ENCODE results near the gene ARID1B. TPM values are rescaled to one million over a fixed set of nuclear protein-coding genes. Genes with fewer than 3 reads are reported as not detected.

The ARID1B gene
- total RNA-seq, 1 donor from 2014 or later = 75.4 TPM

- no peak for FAIRE-seq
- peak overlapping the region; percentile 95 for H3K27ac Mint-ChIP-seq (ENCODE audit: unreplicated experiment)
- H2AFZ ChIP-seq (ENCODE audit: low read depth, low read length) = no peak overlapping the region
Measured at GRCh38 chr6:156828280-156828703, 51.1 kb downstream of the ARID1B start.

DNA sequence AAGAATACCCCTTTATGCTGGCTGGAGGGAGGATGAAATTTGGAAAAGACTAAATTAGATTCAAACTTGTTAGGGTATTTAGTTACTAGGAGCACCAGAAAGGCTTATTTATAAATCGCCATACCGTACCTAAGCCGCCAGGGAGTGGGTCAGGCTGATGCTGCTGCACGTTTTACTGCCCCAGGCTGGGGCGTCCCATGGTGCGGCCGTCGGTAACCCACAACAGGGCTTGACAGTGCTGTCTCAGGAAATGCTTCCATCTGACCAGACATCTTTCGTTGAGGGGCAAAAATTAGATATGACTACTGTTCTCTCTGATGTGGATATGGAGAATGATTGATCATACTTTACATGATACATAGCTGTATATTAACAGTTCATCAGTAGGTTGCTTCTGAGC is 52.9 kb downstream of the ARID1B start:
- Histone ChIP-seq H3K27ac (ENCODE audit: low read depth, low read length) (no peak overlapping the region), H3K4me1 (ENCODE audit: insufficient read depth, low read length) (peaks cover 25% of the 10 kb centered on the region), H3K79me2 (ENCODE audit: insufficient read depth, low read length) (peaks cover 96% of the 10 kb centered on the region), H2AFZ (ENCODE audit: low read depth, low read length) (no peak overlapping the region), H3K9ac (ENCODE audit: low read length) (no peak overlapping the region), H4K20me1 (ENCODE audit: insufficient read depth, low read length) (peaks cover 64% of the 10 kb centered on the region), H3K4me3 (ENCODE audit: insufficient read depth, low read depth, low read length) (no peak overlapping the region), H3K9me3 (ENCODE audit: insufficient read depth, low read depth, low read length) (no peaks in the 10 kb centered on the region), H3K4me2 (ENCODE audit: low read length) (no peak overlapping the region), H3K36me3 (ENCODE audit: insufficient read depth, low read length) (peaks cover 8% of the 10 kb centered on the region), H3K27me3 (ENCODE audit: insufficient read depth, low read length) (no peaks in the 10 kb centered on the region)
- no peak for TF ChIP-seq EZH2 (IDR thresholded peaks at IDR 0.05; ENCODE audit: insufficient read depth, low read length)
- no peaks in the 10 kb centered on the region for H3K27me3 Mint-ChIP-seq (ENCODE audit: low read depth, unreplicated experiment)
- no peak overlapping the region for H3K4me3 Mint-ChIP-seq (ENCODE audit: unreplicated experiment)
- DNase-seq (ENCODE audit: low read depth) (no peak), FAIRE-seq (no peak)
- no peaks in the 10 kb centered on the region for H3K9me3 Mint-ChIP-seq (ENCODE audit: unreplicated experiment)
- no peaks in the 10 kb centered on the region for H3K36me3 Mint-ChIP-seq (ENCODE audit: low read depth, unreplicated experiment)
- no peak overlapping the region for H3K27ac Mint-ChIP-seq (ENCODE audit: unreplicated experiment)
- H3K4me1 Mint-ChIP-seq (ENCODE audit: low read depth, unreplicated experiment) = peaks cover 58% of the 10 kb centered on the region

More at GRCh38 chr6:156828280-156828703, 51.1 kb downstream of the ARID1B start:
- peak overlapping the region; percentile 81 for H3K4me2 ChIP-seq (ENCODE audit: low read length)
- no peak for TF ChIP-seq CTCF (IDR thresholded peaks at IDR 0.05; ENCODE audit: insufficient read depth, low read depth, low read length)
- TF ChIP-seq EZH2 (IDR thresholded peaks at IDR 0.05; ENCODE audit: insufficient read depth, low read length) = no peak
- Mint-ChIP-seq H3K36me3 (ENCODE audit: low read depth, unreplicated experiment) (no peaks in the 10 kb centered on the region), H3K9me3 (ENCODE audit: unreplicated experiment) (no peaks in the 10 kb centered on the region), H3K27me3 (ENCODE audit: low read depth, unreplicated experiment) (no peaks in the 10 kb centered on the region), H3K4me3 (ENCODE audit: unreplicated experiment) (peak overlapping the region; percentile 67), H3K4me1 (ENCODE audit: low read depth, unreplicated experiment) (peaks cover 62% of the 10 kb centered on the region)
- H3K9ac ChIP-seq (ENCODE audit: low read length) = peak overlapping the region; percentile 79
- no peaks in the 10 kb centered on the region for H3K9me3 ChIP-seq (ENCODE audit: insufficient read depth, low read depth, low read length)
- H3K79me2 ChIP-seq (ENCODE audit: insufficient read depth, low read length) = peaks cover 97% of the 10 kb centered on the region
- H3K27me3 ChIP-seq (ENCODE audit: insufficient read depth, low read length) = no peaks in the 10 kb centered on the region
- H4K20me1 ChIP-seq (ENCODE audit: insufficient read depth, low read length) = peaks cover 71% of the 10 kb centered on the region
- H3K4me3 ChIP-seq (ENCODE audit: insufficient read depth, low read depth, low read length) = peak overlapping the region; percentile 26
- peak; percentile 90 for DNase-seq (ENCODE audit: low read depth)
- H3K4me1 ChIP-seq (ENCODE audit: insufficient read depth, low read length) = peaks cover 25% of the 10 kb centered on the region
- peaks cover 8% of the 10 kb centered on the region for H3K36me3 ChIP-seq (ENCODE audit: insufficient read depth, low read length)
- H3K27ac ChIP-seq (ENCODE audit: low read depth, low read length) = peak overlapping the region; percentile 92

GRCh38 chr6:156832231-156832647 is 55.1 kb downstream of the ARID1B start:
- TF ChIP-seq CTCF (IDR thresholded peaks at IDR 0.05; ENCODE audit: insufficient read depth, low read depth, low read length) (no peak), EZH2 (IDR thresholded peaks at IDR 0.05; ENCODE audit: insufficient read depth, low read length) (no peak)
- Mint-ChIP-seq H3K27ac (ENCODE audit: unreplicated experiment) (no peak overlapping the region), H3K4me3 (ENCODE audit: unreplicated experiment) (no peak overlapping the region), H3K4me1 (ENCODE audit: low read depth, unreplicated experiment) (peaks cover 40% of the 10 kb centered on the region), H3K27me3 (ENCODE audit: low read depth, unreplicated experiment) (no peaks in the 10 kb centered on the region), H3K9me3 (ENCODE audit: unreplicated experiment) (no peaks in the 10 kb centered on the region), H3K36me3 (ENCODE audit: low read depth, unreplicated experiment) (no peaks in the 10 kb centered on the region)
- Histone ChIP-seq H3K4me2 (ENCODE audit: low read length) (peak overlapping the region; percentile 20), H3K4me1 (ENCODE audit: insufficient read depth, low read length) (peaks cover 22% of the 10 kb centered on the region), H4K20me1 (ENCODE audit: insufficient read depth, low read length) (peaks cover 50% of the 10 kb centered on the region), H3K36me3 (ENCODE audit: insufficient read depth, low read length) (peaks cover 8% of the 10 kb centered on the region), H3K27ac (ENCODE audit: low read depth, low read length) (peak overlapping the region; percentile 22), H3K9ac (ENCODE audit: low read length) (no peak overlapping the region), H3K9me3 (ENCODE audit: insufficient read depth, low read depth, low read length) (no peaks in the 10 kb centered on the region), H3K4me3 (ENCODE audit: insufficient read depth, low read depth, low read length) (no peak overlapping the region), H2AFZ (ENCODE audit: low read depth, low read length) (no peak overlapping the region), H3K79me2 (ENCODE audit: insufficient read depth, low read length) (peaks cover 96% of the 10 kb centered on the region), H3K27me3 (ENCODE audit: insufficient read depth, low read length) (no peaks in the 10 kb centered on the region)
- DNase-seq (ENCODE audit: low read depth) = peak; percentile 72
- no peak for FAIRE-seq

Data from astrocyte (in vitro differentiated cells and primary cell).